PC-3 (cell line): ENCODE data around the gene CDHR5. TPM values are rescaled to one million over a fixed set of nuclear protein-coding genes. Genes with fewer than 3 reads are reported as not detected.

Source experiments
- ATAC-seq: fragments of 200-7000 bp; cut with Tn5 transposase; 2 replicates; pipeline ENCODE4 v1.9.1; 2020; ENCODE audit warnings: mild to moderate bottlenecking, moderate library complexity
- BruUV-seq: library from RNA; stranded (reverse); fragments of 400-500 nt; replicated peaks from 2 replicates; lab custom pipeline; 2021; lab: Mats Ljungman, UMichigan
- CTCF ChIA-PET: fragments of 300-600 bp; sonication (Branson Sonifier 250); formaldehyde crosslinking; loops from one replicate; lab custom pipeline; 2022; ENCODE audit warnings: antibody characterized with exemption; lab: Charles Lee
- POLR2A ChIA-PET: fragments of 300-600 bp; sonication (Branson Sonifier 250); formaldehyde crosslinking; loops from one replicate; lab custom pipeline; 2022; ENCODE audit warnings: antibody characterized with exemption; ENCODE audit not compliant: unreplicated experiment; lab: Charles Lee
- DNase-seq: peaks from one replicate; pipeline ENCODE4 v3.0.0-alpha.2; 2015
- H2AFZ ChIP-seq: fragments of 300-600 bp; sonication (generic); 2 replicates; pipeline ENCODE4 v1.6.0; 2016; ENCODE audit warnings: antibody characterized with exemption, low read length
- H3F3A ChIP-seq: fragments of 300-600 bp; sonication (generic); one replicate; pipeline ENCODE4 v1.6.0; 2017; ENCODE audit warnings: antibody characterized with exemption, low read length, control low read depth, mild to moderate bottlenecking; ENCODE audit not compliant: unreplicated experiment
- H3K27ac ChIP-seq: fragments of 300-600 bp; sonication (generic); 2 replicates; pipeline ENCODE4 v1.5.1; 2016; ENCODE audit warnings: mild to moderate bottlenecking, low read length
- H3K27me3 ChIP-seq: fragments of 300-600 bp; sonication (generic); 2 replicates; pipeline ENCODE4 v1.6.1; 2016; ENCODE audit warnings: low read length, mixed read lengths
- H3K36me3 ChIP-seq: fragments of 300-600 bp; sonication (generic); 2 replicates; pipeline ENCODE4 v1.6.1; 2016; ENCODE audit warnings: low read depth, mixed run types, low read length, mixed read lengths
- H3K4me1 ChIP-seq: fragments of 300-600 bp; sonication (generic); 2 replicates; pipeline ENCODE4 v1.5.1; 2016; ENCODE audit warnings: low read length; ENCODE audit not compliant: insufficient read depth
- H3K4me2 ChIP-seq: fragments of 300-600 bp; sonication (generic); 2 replicates; pipeline ENCODE4 v1.6.0; 2016; ENCODE audit warnings: low read length
- H3K4me3 ChIP-seq: fragments of 300-600 bp; sonication (generic); 2 replicates; pipeline ENCODE4 v1.5.1; 2016; ENCODE audit warnings: mild to moderate bottlenecking, low read length, mixed read lengths
- H3K79me2 ChIP-seq: fragments of 300-600 bp; sonication (generic); 2 replicates; pipeline ENCODE4 v1.6.1; 2017; ENCODE audit warnings: low read length, mixed read lengths
- H3K9ac ChIP-seq: fragments of 300-600 bp; sonication (generic); 2 replicates; pipeline ENCODE4 v1.6.0; 2016; ENCODE audit warnings: mild to moderate bottlenecking, low read length
- H3K9me2 ChIP-seq: fragments of 300-600 bp; sonication (generic); replicated peaks from 2 replicates; pipeline ENCODE4 v1.6.1; 2016; ENCODE audit warnings: mixed run types, low read length, mixed read lengths
- H3K9me3 ChIP-seq: fragments of 300-600 bp; sonication (generic); 2 replicates; pipeline ENCODE4 v1.6.1; 2016; ENCODE audit warnings: low read length, mixed read lengths
- H4K20me1 ChIP-seq: fragments of 300-600 bp; sonication (generic); 2 replicates; pipeline ENCODE4 v1.6.1; 2016; ENCODE audit warnings: low read length, mixed read lengths
- EZH2 ChIP-seq: fragments of 300-600 bp; sonication (generic); IDR thresholded peaks from one replicate; pipeline ENCODE4 v1.6.1; 2017; ENCODE audit warnings: antibody characterized with exemption, mild to moderate bottlenecking, low read length; ENCODE audit not compliant: unreplicated experiment
- EZH2phosphoT487 ChIP-seq: fragments of 300-600 bp; sonication (generic); IDR thresholded peaks from 2 replicates; pipeline ENCODE4 v1.6.1; 2018; ENCODE audit warnings: mild to moderate bottlenecking, antibody characterized with exemption, low read length, borderline replicate concordance
- intact Hi-C: fragments of 100-400 bp; cut with micrococcal nuclease; formaldehyde crosslinking; loops from 2 replicates; pipeline ENCODE4 v1.9.0; 2023
- total RNA-seq: library from RNA; depleted of rRNA; stranded (reverse); fragments of >200 nt; gene quantifications from 2 replicates; pipeline ENCODE4 v1.2.3, GENCODE V29; 2014
- TF ChIP-seq, protein P1 (sequence below): fragments of 300-600 bp; sonication (generic); conservative IDR thresholded peaks from 2 replicates; pipeline ENCODE4 v1.5.1; 2017; ENCODE audit warnings: antibody characterized with exemption, low read depth, mild to moderate bottlenecking, low read length

The CDHR5 gene
- total RNA-seq, 1 experiment from 2014 or later: not detected

DNA sequence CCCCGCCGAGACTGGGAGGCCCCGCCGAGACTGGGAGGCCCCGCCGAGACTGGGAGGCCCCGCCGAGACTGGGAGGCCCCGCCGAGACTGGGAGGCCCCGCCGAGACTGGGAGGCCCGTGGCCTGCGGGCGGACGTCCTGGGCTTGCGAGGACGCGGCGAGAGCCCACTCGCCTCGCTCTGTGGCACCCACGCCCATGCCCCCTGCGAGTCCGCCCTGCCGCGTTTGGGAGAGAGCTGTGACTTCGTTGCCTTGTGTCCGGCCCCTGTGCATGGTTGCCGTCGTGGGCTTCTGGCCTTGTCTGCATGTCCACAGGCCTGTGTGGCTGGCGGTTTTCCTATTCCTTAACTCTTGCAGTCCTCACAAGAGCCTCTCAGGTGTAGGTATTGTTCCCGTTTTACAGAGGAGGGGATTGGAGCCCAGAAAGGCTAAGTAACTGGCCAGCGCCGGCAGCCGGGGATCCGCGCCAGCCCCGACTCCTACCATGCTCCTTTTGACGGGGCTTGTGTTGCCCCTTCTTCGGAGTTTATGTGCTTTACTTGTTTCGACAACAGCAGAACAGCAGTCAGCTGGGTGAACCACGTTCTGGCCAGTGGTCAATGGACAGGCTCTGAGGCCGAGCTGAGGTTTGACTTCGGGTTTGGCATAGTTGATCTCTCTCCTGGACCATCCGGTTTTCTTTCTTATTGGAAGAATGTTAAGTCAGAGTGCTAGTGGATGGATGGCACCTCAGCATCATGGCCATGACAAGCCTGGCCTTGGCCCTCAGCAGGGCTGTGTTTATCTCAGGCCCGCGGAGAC lies 47.7 kb downstream of the CDHR5 start:
- Histone ChIP-seq H3K36me3 (peaks cover 8% of the 10 kb centered on the region; the same call in 1 of the 2 replicates), H2AFZ (no peak overlapping the region), H3K9ac (peak overlapping the region; percentile 98), H4K20me1 (peaks cover 48% of the 10 kb centered on the region), H3K79me2 (peaks cover 67% of the 10 kb centered on the region), H3K9me3 (no peaks in the 10 kb centered on the region), H3K9me2 (no peaks in the 10 kb centered on the region), H3F3A (no peaks in the 10 kb centered on the region), H3K4me3 (peak overlapping the region; percentile 79), H3K27ac (no peak overlapping the region), H3K4me1 (peaks cover 24% of the 10 kb centered on the region), H3K27me3 (no peaks in the 10 kb centered on the region), H3K4me2 (peak overlapping the region; percentile 90)
- TF ChIP-seq, protein P1, sequence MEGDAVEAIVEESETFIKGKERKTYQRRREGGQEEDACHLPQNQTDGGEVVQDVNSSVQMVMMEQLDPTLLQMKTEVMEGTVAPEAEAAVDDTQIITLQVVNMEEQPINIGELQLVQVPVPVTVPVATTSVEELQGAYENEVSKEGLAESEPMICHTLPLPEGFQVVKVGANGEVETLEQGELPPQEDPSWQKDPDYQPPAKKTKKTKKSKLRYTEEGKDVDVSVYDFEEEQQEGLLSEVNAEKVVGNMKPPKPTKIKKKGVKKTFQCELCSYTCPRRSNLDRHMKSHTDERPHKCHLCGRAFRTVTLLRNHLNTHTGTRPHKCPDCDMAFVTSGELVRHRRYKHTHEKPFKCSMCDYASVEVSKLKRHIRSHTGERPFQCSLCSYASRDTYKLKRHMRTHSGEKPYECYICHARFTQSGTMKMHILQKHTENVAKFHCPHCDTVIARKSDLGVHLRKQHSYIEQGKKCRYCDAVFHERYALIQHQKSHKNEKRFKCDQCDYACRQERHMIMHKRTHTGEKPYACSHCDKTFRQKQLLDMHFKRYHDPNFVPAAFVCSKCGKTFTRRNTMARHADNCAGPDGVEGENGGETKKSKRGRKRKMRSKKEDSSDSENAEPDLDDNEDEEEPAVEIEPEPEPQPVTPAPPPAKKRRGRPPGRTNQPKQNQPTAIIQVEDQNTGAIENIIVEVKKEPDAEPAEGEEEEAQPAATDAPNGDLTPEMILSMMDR: no peak
- TF ChIP-seq EZH2phosphoT487 (no peak), EZH2 (no peak)
- ATAC-seq: no peak
- TSS peak; percentile 57 for BruUV-seq
- intact Hi-C loops: loop anchor here (2.0 kb wide), 1 partner anchor 40 kb away; the partner anchor contains the start of gene LRRC56
- ChIA-PET POLR2A (no interaction called here), CTCF (interaction anchor here (0.7 kb wide), 1 partner anchor 21 kb away, joined by 4 read pairs; no protein-coding TSS in a partner anchor)
- DNase-seq: no peak

GRCh38 chr11:575996-576768 lies 48.6 kb downstream of the CDHR5 start, which contains the start of gene PHRF1:
Gene PHRF1 (plus strand): TSS chr11:576470. CDS start chr11:581513, 5,043 bp downstream.
- Histone ChIP-seq H3K9me2 (no peaks in the 10 kb centered on the region), H3K79me2 (peaks cover 59% of the 10 kb centered on the region), H3K27ac (peak within 1 kb of the TSS; percentile 88), H3K36me3 (peaks cover 3% of the 10 kb centered on the region; the same call in 1 of the 2 replicates), H2AFZ (peak within 1 kb of the TSS; percentile 97), H3K27me3 (no peaks in the 10 kb centered on the region), H3K4me1 (peaks cover 24% of the 10 kb centered on the region), H3K9me3 (no peaks in the 10 kb centered on the region), H3K4me2 (peak within 1 kb of the TSS; percentile 99), H3K4me3 (peak within 1 kb of the TSS; percentile 97), H4K20me1 (peaks cover 41% of the 10 kb centered on the region), H3K9ac (peak within 1 kb of the TSS; percentile 98), H3F3A (no peaks in the 10 kb centered on the region)
- ChIA-PET POLR2A (interaction anchor here (0.5 to 1.0 kb wide), 6 partner anchors 15 to 241 kb away, joined by 3 to 7 read pairs (median 4); partner anchors contain the start of gene RNH1), CTCF (no interaction called here)
- intact Hi-C loops: loop anchor here (2.0 kb wide), 1 partner anchor 39 kb away; the partner anchor contains the start of gene LRRC56
- TF ChIP-seq, protein P1: no peak
- TF ChIP-seq EZH2phosphoT487: no peak
- no peak for TF ChIP-seq EZH2
- BruUV-seq: no TSS peak
- peak; percentile 85 for DNase-seq
- ATAC-seq: peak; percentile 88
